ENCODE results near the gene CEMP1.

CEMP1 gene

GRCh38 chr16:2500430-2500917, 30.7 kb downstream of the CEMP1 start:
- DNase-seq: peak; percentile 40

GRCh38 chr16:2499890-2500429, 31.2 kb downstream of the CEMP1 start:
- DNase-seq: no peak

GRCh38 chr16:2499454-2499853, 31.8 kb downstream of the CEMP1 start:
- peak; percentile 15 for DNase-seq

DNA sequence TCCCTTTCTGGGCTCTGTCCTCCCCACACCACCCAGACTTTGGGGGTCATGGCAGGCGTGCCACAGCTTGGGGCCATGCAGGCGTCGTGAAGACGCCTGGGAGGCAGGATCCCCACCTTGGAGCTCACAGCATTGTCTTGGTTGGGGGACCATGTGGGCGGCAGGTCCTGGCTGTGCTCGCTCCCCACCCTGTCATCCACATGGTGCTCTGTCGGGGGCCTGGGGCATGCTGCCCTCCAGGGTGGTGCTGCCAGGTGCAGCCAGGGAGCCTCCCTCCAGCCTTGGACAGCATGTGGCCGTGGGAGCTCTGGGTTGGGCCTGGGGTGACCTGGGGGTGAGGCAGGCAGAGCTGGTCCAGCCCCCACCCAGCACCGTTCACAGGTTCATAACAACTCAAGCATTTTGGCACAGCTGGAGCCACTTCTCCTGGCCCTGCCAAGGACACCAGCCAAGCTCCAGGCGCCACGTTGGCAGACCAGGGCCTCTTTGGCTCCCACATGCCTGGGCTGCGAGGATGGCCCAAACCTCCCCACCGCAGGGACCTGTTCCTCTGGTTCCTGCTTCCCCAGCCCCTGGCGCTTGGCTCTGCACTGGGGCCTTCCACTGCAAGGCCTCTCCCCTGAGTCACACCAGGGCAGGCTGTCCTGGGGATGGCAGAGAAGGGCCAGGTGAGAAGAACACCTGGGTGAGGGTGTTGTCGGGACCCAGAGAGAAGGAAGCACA, 32.5 kb downstream of the CEMP1 start:
- DNase-seq: peak; percentile 21

GRCh38 chr16:2497695-2498484, 33.3 kb downstream of the CEMP1 start:
- DNase-seq: peak; percentile 23

DNA sequence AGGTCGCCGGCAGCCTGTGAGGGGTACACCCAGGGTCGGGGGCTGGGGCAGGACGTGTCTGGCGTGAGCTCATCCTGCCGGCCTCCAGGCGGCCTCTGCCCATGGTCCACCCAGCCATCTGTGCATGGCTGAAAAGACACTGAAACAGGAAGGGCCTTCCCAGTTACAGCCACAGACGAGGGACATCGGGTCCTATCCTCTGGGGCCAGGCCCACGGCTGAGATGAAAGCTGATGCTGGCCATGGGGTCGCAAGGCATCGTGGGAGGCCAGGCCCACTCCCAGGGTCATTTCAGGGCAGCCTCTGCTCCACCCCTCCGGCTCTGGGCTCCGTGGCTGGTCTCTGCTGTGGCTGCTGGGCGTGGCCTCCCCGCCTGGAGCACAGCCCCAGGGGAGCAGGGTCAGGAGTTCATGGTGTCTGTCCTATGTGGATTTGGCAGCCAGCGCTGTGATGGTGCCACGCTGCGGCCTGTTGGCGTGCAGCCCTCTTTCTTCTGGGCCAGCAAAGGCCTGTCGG, 34.0 kb downstream of the CEMP1 start:
- peak; percentile 71 for DNase-seq

DNA sequence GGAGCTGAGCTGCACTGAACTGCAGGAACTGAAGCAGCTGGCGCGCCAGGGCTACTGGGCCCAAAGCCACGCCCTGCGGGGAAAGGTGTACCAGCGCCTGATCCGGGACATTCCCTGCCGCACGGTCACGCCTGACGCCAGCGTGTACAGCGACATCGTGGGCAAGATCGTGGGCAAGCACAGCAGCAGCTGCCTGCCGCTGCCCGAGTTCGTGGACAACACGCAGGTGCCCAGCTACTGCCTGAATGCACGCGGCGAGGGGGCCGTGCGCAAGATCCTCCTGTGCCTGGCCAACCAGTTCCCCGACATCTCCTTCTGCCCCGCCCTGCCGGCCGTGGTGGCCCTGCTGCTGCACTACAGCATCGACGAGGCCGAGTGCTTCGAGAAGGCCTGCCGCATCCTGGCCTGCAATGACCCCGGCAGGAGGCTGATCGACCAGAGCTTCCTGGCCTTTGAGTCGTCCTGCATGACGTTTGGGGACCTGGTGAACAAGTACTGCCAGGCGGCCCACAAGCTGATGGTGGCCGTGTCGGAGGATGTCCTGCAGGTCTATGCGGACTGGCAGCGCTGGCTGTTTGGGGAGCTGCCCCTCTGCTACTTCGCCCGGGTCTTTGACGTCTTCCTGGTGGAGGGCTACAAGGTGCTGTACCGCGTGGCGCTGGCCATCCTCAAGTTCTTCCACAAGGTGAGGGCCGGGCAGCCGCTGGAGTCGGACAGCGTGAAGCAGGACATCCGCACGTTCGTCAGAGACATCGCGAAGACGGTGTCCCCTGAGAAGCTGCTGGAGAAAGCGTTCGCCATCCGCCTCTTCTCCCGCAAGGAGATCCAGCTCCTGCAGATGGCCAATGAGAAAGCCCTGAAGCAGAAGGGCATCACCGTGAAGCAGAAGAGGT, 34.7 kb downstream of the CEMP1 start:
- DNase-seq: peak; percentile 25

- DNase-seq: peak; percentile 4
These were observed 36.2 kb downstream of the CEMP1 start for GRCh38 chr16:2495041-2495440.

- DNase-seq: peak; percentile 6
These were observed 36.6 kb downstream of the CEMP1 start for GRCh38 chr16:2494616-2495015.

- DNase-seq: peak; percentile 3
These were observed 37.6 kb downstream of the CEMP1 start for GRCh38 chr16:2493605-2494004.

DNA sequence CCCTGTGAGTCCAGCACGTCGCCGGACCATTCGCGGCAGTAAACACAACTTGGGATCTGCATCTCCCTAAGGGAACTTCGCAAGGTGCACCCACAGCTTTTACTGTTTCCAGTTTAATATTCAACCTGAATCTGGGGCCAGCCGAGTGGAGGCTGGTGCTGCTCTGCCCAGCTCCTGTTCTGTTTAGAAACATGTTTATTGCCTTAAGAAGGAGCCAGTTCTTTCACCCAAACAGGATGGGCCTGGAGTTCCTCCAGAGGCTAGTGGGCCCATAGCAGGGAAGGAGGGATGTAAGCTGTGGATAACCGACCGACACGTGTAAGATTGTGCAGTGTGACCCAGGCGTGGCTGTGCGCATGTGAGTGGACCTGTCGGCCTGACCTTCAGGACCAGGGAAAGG, 38.9 kb downstream of the CEMP1 start:
- peak; percentile 15 for DNase-seq

DNA sequence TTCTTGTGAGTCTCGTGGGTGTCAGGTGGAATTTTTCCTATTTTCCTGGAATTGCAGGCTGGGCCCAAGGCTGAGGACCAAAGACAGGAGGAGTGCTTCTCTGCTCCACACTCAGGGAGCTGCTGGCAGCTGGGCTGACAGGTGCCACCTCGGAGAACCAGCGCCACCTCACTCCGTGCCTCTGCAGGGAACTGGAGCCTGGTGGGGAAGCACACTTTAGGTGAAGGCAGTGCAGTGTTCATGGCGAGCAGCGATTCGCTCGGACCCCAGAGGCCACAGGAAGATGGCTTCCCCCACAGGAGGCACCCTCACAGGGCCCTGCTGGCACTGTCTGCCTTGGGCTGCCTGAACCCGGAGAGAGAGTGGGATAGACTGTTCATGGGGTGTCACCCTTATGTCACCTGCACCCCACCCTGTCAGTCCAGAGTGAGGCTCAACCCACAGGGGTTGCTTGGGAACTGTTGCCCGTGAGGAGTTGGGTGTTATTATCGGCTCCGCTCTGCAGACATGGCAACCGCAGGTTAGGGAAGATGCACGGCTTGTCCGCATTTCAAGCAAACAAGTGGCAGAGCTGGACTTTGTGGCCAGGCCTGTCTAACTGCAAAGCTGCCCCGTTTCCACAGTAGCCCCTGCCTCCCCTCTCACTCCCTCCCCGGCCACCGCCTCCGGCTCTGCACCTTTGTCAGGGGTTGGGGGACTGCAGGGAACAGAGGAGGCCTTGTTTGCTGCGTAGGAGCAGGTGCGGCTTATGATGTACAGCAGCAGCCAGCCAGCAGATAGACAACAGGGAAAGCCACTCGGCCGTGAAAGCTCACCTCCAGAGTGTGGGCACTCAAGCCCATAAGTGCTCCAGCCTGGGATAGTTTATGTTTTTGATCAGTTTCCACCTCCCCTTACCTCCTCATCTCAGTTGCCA, 40.8 kb downstream of the CEMP1 start:
- DNase-seq: peak; percentile 26

DNA sequence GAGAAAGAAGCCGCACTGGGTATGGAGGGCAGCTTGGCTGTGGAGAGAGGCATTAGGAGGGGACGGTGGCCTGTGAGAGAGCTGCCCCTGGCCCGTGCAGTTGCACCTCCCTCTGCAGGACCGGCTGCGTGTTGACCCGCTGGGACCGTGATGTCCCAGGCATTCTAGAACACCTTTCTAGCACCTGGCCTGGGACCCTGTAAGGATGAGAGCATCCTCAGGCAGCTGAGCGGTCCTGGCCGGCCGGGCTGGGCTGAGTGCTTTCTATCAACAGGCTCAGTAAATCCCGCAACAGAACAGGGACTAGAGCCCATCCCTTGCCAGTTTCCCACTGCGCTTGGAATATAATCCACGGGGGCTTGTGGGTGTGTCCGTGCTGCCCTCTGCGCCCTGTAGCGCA, 41.6 kb downstream of the CEMP1 start:
- peak; percentile 20 for DNase-seq

GRCh38 chr16:2487903-2488531, 43.2 kb downstream of the CEMP1 start:
- no peak for DNase-seq

DNA sequence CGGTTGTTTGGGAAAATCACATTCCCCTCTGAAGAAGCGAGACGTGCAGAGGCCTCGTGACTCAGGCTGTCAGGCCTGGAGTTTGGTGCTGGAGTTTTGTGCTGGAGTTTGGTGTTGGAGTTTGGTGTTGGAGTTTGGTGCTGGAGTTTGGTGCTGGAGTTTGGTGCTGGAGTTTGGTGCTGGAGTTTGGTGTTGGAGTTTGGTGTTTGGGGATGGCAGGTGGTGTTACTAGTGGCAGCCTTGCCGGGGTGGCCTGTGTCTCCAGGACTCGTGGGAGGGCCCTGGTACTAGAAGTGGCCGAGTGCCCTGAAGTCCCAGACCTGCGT, 43.7 kb downstream of the CEMP1 start:
- no peak for DNase-seq

DNA sequence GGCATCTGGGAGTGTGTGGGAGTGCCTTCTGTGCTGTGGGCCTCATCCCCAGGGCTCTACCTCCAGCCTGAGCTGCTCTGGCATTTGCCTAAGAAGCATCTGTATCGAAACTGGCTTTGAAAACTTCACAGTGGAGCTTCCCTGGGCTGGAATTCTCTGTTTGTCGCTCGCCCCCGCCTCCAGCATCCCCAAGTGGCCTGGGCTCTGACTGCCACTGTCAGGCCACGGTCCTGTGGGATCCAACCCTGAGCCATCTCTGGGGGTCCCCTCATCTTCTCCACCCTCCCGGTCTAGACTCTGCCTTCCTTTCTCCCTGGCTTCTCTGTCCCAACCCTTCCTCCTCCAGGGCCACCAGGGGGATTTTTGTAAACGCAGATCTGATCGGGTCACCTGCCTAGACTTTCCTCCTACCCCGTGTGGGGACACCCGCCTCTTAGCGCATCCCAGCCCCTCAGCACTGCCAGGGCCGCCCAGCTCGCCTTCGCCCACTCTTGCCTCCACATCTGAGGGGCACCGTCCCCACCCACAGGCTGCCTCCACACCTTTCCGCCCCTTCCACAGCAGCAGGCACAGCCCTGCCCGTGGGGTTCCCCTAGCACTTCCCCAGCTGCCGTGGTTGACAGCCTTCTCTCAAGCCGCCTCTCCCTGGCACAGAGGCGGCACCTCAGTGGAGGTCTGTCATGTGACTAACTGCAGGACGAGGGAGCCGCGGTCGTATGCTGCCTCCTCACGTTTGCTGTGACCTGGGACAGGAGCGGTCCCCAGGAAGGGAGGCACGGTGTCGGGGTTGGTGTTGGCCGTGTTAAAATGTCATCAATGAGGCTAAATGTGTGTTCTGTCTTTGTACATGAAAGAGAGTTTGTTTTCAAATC, 44.3 kb downstream of the CEMP1 start:
- no peak for DNase-seq

GRCh38 chr16:2485811-2486507, 45.2 kb downstream of the CEMP1 start:
- no peak for DNase-seq

GRCh38 chr16:2484898-2485508, 46.2 kb downstream of the CEMP1 start:
- no peak for DNase-seq
